GM12891 (cell line): Measurements from ENCODE around the gene DOCK4.

Experiments
- DNase-seq: peaks from one replicate; pipeline ENCODE4 v3.0.0; 2011; ENCODE audit warnings: low spot score; ENCODE audit not compliant: insufficient read length
- FAIRE-seq: peaks from 2 replicates; lab custom pipeline; 2011; peaks lifted over from hg19 to GRCh38; lab: Jason Lieb, UNC
- PAX5 ChIP-seq: IDR thresholded peaks from 2 replicates; pipeline ENCODE4 v1.6.1; 2011; ENCODE audit warnings: low read length, moderate library complexity, mild to moderate bottlenecking; ENCODE audit not compliant: insufficient read depth, severe bottlenecking
- POLR2A ChIP-seq: IDR thresholded peaks from 2 replicates; pipeline ENCODE4 v1.6.1; 2011; ENCODE audit warnings: low read depth, low read length, control low read depth
- POLR2AphosphoS5 ChIP-seq: IDR thresholded peaks from 2 replicates; pipeline ENCODE4 v1.6.1; 2011; ENCODE audit warnings: low read depth, low read length, control low read depth
- POU2F2 ChIP-seq: IDR thresholded peaks from 2 replicates; pipeline ENCODE4 v1.6.1; 2011; ENCODE audit warnings: low read depth, mild to moderate bottlenecking, control low read depth, low read length, moderate library complexity
- SPI1 ChIP-seq: IDR thresholded peaks from 2 replicates; pipeline ENCODE4 v1.6.1; 2011; ENCODE audit warnings: low read depth, low read length, control low read depth
- TAF1 ChIP-seq: IDR thresholded peaks from 2 replicates; pipeline ENCODE4 v1.6.1; 2011; ENCODE audit warnings: low read depth, low read length, control low read depth

Gene DOCK4

GRCh38 chr7:111840528-111840927 lies 365.7 kb downstream of the DOCK4 start:
- no peak for TF ChIP-seq POU2F2
- DNase-seq = no peak
- FAIRE-seq = no peak

DNA sequence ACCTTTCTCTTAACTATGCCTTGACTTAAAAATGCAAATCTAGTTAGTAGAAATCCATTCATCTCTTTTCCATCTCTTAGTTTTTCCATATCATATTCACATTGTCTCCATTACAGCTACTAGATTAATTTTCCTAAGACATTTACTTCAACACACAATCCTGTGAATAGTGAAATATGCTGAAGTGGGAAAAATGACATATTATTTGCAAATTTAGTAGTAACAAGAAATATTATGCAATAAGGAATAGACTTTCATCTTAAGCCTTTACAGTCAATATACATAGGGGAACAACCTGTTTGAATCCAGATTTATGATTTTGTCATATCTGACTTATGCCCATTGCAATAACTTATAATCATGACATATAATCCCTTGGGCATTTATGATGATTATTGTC lies 366.9 kb downstream of the DOCK4 start:
- TF ChIP-seq POLR2A = no peak
- no peak for DNase-seq
- FAIRE-seq = no peak

GRCh38 chr7:111836592-111836991 lies 369.6 kb downstream of the DOCK4 start:
- TF ChIP-seq POLR2AphosphoS5 = no peak
- TF ChIP-seq PAX5 = no peak
- TF ChIP-seq SPI1 = no peak
- no peak for TF ChIP-seq POU2F2
- TF ChIP-seq TAF1 = no peak
- no peak for TF ChIP-seq POLR2A
- DNase-seq (no peak), FAIRE-seq (no peak)

GRCh38 chr7:111835066-111835465 lies 371.1 kb downstream of the DOCK4 start:
- FAIRE-seq (no peak), DNase-seq (no peak)
- no peak for TF ChIP-seq PAX5
- TF ChIP-seq TAF1 = no peak
- no peak for TF ChIP-seq POU2F2
- TF ChIP-seq POLR2AphosphoS5 = no peak
- TF ChIP-seq SPI1 = no peak
- TF ChIP-seq POLR2A = no peak

DNA sequence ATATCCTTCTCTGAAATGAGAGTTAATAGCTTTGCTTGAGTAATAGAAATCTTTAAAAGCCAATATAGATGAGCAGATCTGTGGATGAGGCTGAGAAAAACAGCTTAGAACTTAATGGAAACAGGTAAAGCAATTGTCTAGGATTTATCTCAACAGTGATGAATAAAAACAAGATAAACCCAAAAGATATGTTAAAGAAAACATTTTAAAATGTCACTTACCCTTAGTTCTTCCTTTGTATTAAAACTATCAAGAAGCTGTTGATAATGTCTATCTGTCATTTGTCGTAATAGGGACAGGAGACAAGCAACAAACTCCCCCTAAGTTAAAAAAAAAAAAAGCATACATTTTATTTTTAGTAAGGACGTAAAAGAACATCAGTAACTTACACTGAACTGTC lies 371.8 kb downstream of the DOCK4 start:
- DNase-seq = no peak
- TF ChIP-seq SPI1 (no peak), POU2F2 (no peak), POLR2A (no peak), PAX5 (no peak), POLR2AphosphoS5 (no peak), TAF1 (no peak)
- no peak for FAIRE-seq

- DNase-seq (no peak), FAIRE-seq (no peak)
- TF ChIP-seq POLR2AphosphoS5 (no peak), TAF1 (no peak), POU2F2 (no peak), PAX5 (no peak), POLR2A (no peak), SPI1 (no peak)
Observed at GRCh38 chr7:111833466-111833865, 372.7 kb downstream of the DOCK4 start.

DNA sequence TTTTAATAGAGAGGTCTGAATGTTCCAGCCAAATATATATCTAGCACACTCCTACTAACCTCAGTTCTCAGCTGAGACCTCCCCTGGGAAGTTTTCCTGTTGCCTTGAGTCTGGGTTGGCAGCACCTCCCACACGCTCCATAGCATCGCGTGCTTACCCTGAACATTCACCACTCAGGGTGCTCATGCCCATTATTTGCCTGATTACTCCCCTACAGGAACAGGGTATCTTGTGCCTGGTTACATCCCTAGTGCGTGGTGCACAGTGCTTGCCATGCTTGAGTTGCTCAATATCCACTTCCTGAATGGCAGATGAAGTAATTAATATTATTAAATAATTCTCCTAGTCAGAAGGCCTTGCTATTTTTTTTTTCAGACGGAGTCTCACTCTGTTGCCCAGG lies 374.0 kb downstream of the DOCK4 start:
- DNase-seq (no peak), FAIRE-seq (no peak)
- TF ChIP-seq POLR2AphosphoS5 = no peak
- TF ChIP-seq POLR2A = no peak
- no peak for TF ChIP-seq SPI1
- no peak for TF ChIP-seq POU2F2
- no peak for TF ChIP-seq TAF1
- no peak for TF ChIP-seq PAX5

DNA sequence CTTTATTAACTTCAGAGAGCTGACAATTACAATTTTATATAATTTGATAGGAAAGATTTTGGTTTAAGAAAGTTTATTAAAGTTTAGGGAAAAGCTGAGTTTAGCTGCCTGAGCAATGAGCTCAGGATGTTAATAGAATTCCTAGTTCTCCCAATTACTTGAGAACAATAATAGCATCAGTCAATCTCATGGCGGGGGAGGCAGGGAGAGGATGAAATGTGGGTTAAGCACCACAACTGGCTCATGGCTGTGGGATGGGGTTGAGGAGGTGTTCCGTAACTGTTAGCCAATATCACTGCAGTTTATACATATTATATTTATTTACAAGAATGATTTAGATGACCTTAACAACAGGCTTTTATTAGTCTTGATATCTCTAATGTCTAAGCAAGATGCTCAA lies 377.0 kb downstream of the DOCK4 start:
- DNase-seq = no peak
- no peak for TF ChIP-seq POLR2AphosphoS5
- TF ChIP-seq POU2F2 = no peak
- no peak for TF ChIP-seq SPI1
- no peak for TF ChIP-seq TAF1
- TF ChIP-seq POLR2A = no peak
- TF ChIP-seq PAX5 = no peak
- no peak for FAIRE-seq

GRCh38 chr7:111827863-111828504 lies 378.2 kb downstream of the DOCK4 start:
- DNase-seq = no peak
- no peak for TF ChIP-seq POLR2A
- TF ChIP-seq SPI1 = no peak
- TF ChIP-seq POU2F2 = no peak
- no peak for TF ChIP-seq TAF1
- TF ChIP-seq POLR2AphosphoS5 = no peak
- no peak for TF ChIP-seq PAX5
- no peak for FAIRE-seq

DNA sequence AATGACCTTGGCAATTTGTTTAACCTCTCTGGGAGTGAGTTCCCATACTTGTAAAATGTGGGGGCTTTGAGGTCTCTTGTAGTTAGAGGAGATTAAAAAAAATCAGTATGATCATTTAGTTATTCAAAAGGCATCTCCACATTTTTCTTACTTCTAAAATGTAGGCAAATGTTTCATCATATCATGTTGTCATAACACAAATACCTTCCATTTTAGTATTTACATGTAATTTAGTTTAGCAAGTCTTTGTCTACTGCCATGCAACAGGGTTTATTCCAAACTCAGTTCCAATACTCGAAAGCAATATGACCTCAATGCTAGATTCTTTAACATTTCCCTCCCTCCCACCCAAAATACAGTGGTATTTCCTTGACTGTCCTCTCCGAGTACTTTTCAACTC lies 381.2 kb downstream of the DOCK4 start:
- FAIRE-seq = no peak
- TF ChIP-seq POLR2A (no peak), POLR2AphosphoS5 (no peak), SPI1 (no peak), POU2F2 (no peak), TAF1 (no peak), PAX5 (no peak)
- no peak for DNase-seq

DNA sequence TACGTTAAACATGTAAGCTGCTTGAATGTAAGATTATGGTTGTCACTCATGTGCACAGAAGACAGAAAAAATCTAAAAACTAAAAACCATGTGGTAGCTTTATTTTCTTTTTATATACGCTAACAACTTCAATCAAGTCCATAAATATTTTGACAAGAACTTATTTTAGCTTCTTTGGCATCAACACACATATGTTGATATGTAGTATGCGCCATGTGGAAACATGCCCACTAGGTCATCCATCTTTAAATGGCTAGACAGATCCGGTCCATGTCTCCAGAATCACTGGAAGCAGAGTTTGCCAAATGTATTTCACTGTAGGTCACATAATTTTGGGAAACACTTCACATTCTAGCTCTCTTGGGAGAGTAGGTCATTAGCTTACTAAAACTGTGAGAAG lies 382.4 kb downstream of the DOCK4 start:
- FAIRE-seq = no peak

More for the DNA sequence above, 382.4 kb downstream of the DOCK4 start:
- no peak for TF ChIP-seq POLR2AphosphoS5
- no peak for TF ChIP-seq POLR2A
- TF ChIP-seq POU2F2 = no peak
- no peak for TF ChIP-seq TAF1
- no peak for TF ChIP-seq SPI1
- TF ChIP-seq PAX5 = no peak
- DNase-seq = no peak
